Activated CD4-positive, alpha-beta T cell treated with anti-CD3 and anti-CD28 coated beads, Interleukin-10, Interleukin-2, amounts not matched to agents 100 ng/mL and 50 ng/mL, durations not matched to agents 16 hours and 8 hours (primary cell): ENCODE results near the gene ETV3.

ENCODE experiments used
- DNase-seq: peaks from one replicate; pipeline ENCODE4 v3.0.0-alpha.2; 2020

ETV3 gene

DNA sequence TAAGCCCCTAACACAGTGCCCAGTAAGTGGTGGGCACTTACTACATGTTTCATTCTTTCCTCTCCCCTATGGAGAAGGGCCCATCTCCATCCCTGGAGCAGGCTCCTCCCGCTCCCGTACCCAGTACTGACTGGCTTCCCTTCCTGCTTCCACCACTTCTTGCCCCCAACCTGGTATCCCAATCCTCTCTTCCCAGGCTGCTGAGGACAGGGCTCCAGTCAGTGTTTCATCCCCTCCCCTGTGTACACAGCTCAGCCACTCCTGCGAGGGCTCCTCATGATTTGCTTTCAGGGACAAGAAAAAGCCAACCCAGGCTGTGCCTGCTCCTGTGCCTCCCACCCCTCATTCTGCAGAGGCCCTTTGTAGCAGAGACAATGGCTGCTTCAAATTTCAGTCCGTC, 20.8 kb upstream of the ETV3 start:
- no peak for DNase-seq

GRCh38 chr1:157157501-157158190, 19.5 kb upstream of the ETV3 start:
- no peak for DNase-seq

DNA sequence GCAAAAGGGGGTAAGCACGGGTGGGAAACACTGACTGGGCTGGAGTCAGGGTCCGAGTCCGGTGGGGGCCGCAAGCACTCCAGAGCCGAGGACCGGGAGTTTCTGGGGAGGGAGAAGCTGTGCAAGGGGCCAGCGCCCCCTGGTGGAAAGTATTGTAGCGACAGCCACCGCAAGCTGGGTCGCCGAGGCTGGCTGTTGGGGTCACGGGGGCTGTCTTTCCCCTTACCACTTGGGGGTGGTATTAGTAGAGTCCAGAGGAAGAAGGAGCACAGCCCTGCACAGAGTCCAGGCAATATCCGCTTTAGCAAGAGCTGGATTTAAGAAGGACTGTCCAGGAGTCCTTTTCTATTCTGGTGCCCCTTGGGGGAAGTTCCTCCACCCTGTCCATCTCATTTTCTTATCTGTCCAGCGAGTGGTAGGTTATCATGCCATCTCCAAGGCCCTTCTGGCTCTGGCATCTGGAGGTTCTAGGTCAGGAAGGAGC, 17.9 kb upstream of the ETV3 start:
- peak; percentile 77 for DNase-seq

DNA sequence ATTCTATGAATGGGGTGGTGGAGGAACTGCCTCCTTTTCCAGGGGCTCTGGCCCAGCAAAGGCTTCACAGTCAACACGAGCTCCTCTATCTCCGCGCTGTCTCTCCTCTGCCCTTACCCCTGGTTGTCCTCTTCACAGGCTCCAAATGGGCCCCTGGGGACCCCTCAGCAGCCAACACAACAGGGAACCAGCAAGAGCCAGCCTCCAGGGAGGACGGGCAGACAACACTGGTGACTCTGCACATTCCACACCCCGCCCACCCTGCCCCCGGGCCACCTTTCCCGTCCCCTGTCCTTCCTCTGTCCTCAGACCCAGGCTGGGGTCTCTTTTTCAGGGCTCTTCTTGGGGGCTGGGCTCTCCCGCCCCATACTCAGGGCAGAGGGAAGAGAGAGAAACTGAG, 17.5 kb upstream of the ETV3 start:
- no peak for DNase-seq

DNA sequence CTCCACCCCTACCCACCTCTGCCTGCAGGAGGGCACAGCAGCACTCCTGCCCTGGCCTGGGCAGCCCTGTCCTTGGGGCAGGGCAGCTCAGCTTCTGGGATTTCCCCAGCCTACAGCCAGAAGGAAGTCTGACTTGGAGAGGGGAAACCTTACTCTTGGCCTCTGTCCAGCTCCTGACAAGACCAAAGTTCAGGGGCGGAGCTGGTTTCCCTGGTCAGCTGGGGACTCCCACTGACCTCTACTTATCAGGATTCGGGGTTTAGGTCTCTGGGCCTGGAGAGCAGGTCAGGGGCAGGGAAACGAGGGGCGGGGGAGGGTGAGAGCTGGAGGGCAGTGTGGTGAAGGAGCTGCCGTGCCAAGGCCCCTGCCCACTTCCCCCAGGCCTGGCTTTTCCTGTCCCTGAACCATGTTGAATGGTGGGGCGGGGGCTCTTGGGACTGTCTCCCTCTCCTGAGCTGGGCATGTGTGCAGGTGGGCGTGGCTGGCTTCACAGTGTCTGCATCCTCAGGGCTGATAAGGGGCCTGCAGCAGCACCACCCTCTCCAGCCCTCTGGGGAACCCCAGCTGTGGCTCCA, 16.8 kb upstream of the ETV3 start:
- DNase-seq, result no peak

- no peak for DNase-seq
Measured at GRCh38 chr1:157154291-157154690, 16.1 kb upstream of the ETV3 start.

- no peak for DNase-seq
Measured at GRCh38 chr1:157153746-157154145, 15.6 kb upstream of the ETV3 start.

DNA sequence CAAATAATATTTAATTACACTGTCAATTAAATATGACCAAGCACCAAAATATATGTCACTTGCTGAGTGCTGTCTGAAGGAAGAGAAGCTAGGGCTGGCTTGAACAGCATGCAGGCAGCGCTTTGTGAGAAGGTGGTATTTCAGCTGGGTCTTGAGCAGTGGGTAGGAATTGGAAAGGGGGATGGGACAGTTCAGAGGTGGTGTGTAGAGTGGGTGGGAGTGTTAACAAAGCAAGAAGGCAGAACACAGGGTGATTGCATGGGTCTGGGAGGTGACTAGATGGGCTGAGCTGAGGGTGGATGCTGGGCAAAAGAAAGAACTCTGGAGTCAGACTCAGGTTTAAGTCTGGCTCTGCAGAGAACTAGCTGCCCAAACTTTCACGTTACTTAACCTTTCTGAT, 14.3 kb upstream of the ETV3 start:
- no peak for DNase-seq

- DNase-seq, result no peak
Measured at GRCh38 chr1:157151506-157151905, 13.3 kb upstream of the ETV3 start.

DNA sequence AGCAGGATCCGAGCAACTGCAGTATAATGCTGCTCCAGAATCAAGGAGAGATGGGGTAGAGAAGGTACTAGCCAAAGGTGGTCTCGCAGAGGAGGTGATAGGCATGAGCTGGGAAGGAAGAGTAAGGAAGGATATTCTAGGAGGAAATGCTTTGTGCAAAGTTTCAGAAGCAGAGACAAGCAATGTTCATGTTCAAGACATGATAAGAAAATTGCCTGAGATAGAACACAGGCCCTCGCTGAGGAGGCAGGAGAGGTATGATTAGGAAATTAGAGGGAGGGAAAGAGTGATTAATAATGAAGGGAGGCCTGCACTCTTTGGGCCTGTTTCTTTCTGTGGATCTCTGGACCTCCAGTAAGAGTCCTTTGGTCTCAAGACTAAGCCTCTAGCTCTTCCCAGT, 12.9 kb upstream of the ETV3 start:
- no peak for DNase-seq

- no peak for DNase-seq
Measured at GRCh38 chr1:157150631-157151030, 12.4 kb upstream of the ETV3 start.

GRCh38 chr1:157147906-157148700, 9.9 kb upstream of the ETV3 start:
- DNase-seq, result no peak

DNA sequence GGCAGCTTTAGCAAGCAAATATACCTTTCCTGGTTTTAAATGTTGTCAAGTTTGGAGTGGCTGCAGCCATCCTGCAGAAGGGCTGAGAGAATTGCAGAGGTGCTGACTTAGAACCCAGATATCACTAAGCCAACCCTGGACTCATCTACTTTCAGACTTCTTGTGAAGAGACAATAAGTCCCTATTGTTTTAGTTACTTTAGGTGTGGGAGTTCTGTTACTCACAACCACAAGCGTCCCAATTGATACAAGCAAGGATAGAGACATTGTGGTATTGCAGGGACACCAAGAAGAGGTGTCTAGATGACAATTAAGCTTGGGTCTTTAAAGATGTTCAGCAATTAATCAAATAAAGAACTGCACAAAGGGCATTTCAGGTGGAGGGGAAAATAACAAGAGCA, 8.8 kb upstream of the ETV3 start:
- no peak for DNase-seq

DNA sequence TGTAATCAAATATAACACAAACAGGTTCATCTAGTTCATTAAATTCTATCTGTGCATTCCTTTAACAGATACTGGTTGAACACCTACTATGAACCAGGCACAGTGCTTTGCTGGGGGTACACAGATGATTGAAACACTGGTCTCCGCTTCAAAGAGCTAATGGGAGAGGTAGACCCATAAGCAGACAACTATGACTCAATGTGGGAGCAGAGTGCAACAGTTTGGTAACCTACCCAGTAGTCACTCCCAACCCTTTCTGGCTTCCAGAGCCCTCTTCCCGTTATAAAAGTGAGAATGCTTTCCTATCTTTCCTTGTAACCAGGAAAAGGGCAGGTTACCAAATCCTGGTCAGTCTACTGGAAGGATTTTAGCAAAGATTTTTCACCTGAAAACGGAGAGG, 8.0 kb upstream of the ETV3 start:
- DNase-seq, result no peak

GRCh38 chr1:157145076-157145475, 6.9 kb upstream of the ETV3 start:
- no peak for DNase-seq

DNA sequence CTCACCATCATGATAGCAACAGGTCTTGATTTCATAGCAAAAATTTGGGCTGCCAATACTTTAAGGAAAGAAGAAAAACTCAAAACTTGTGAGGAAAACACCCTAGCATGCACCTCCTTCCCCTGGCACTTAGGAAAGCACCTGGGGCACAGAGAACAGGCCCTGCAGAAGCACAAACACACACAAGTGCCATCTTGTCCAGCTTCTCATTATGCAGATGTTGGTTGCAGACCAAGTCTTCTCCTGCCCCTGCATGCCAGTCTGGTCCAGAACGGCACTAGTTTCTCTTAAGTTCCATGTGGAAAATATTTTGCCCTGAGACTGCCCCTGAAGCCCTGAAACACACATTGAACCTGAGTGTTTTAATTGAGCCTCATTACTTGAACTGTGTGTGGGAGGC, 6.3 kb upstream of the ETV3 start:
- DNase-seq, result no peak

DNA sequence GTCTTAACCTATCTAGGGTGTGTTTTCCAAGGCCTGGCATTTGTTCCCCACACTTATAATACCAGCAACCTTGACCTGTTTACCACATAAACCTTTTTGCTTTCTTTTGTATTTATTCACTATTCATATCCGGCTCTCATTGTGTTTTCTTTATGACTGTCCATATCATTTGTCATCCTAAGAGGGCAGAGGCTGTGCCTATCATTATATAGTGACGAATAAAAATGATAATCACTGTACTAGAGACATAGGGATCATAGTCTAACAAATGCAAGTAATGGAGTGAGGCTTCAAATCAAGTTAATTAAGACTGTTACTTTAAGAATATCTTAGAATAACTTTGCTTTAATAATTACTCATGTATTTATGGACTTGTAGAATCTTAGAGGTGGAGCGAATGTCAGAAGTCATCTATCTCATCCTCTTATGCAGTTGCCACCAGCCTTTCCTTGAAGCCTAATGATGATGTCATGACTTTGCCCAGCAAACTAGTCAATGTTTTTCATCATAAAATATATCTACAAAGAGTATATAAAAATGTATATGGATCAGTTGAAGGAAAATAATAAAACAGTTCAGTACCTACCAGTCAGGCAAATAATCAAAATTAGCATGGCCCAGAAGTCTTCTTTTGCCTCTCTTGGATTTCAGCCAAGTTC, 4.7 kb upstream of the ETV3 start:
- peak; percentile 29 for DNase-seq

GRCh38 chr1:157142201-157142600, 4.0 kb upstream of the ETV3 start:
- no peak for DNase-seq

DNA sequence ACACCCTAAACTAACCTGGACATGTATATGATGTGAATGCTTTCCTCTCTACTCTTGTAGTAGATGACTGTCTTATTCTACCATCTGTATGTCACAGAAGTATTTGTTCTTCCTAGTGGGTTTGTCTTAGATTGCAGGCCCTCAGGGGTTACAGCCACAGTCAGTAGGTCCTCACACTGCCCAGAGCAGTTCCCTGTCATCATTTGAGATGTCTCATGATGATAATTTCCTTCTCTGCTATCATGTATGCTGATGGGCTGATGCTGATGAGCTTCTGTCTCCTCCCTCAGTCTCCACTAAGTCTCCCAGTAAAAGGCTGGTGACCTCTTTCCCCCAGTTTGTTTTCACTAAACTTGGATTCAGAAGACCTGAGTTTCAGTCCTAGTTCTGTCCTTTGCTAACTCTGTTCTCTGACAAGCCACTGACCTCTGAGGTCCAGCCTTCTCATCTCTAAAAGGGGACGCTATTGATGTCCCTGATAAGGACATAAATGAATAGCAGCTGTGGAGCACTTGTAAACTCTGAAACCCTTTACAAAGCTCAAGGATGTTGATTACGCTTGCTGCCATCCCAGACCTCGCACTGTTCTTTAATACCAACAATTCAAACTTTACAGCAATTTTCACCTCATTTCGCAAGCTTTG, 3.1 kb upstream of the ETV3 start:
- no peak for DNase-seq

DNA sequence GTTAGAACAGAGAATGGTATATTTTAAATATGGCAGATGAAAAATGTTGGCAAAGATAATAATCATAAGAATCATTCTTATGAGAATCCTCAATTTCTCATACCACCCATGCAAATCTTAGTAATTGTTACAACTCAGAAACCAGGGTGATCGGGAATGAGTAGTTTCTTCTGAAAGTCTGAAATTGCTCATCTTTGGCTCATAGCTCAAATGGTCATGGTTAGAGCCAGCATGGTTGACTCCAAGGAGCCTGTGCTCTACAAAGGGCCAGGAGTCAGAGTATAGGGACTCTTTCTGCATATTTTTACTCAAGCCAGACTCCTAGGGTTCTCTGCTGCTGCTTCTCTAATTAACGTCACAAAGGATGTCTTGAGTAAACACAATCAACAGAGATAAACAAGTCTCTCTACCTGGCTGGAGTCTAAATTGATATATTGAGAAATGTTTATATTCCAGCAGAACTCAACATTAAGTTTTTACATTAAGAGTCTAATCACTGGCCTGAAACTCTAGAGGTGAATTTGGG, 1.9 kb upstream of the ETV3 start:
- DNase-seq, result peak; percentile 63

GRCh38 chr1:157139052-157139715, 989 bp upstream of the ETV3 start:
- no peak for DNase-seq
